ENCODE data around the gene PLA2G15. TPM values are rescaled to one million over a fixed set of nuclear protein-coding genes. Genes with fewer than 3 reads are reported as not detected.

The PLA2G15 gene, protein sequence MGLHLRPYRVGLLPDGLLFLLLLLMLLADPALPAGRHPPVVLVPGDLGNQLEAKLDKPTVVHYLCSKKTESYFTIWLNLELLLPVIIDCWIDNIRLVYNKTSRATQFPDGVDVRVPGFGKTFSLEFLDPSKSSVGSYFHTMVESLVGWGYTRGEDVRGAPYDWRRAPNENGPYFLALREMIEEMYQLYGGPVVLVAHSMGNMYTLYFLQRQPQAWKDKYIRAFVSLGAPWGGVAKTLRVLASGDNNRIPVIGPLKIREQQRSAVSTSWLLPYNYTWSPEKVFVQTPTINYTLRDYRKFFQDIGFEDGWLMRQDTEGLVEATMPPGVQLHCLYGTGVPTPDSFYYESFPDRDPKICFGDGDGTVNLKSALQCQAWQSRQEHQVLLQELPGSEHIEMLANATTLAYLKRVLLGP
- total RNA-seq: 48.4 and 105 TPM in 2 replicates

DNA sequence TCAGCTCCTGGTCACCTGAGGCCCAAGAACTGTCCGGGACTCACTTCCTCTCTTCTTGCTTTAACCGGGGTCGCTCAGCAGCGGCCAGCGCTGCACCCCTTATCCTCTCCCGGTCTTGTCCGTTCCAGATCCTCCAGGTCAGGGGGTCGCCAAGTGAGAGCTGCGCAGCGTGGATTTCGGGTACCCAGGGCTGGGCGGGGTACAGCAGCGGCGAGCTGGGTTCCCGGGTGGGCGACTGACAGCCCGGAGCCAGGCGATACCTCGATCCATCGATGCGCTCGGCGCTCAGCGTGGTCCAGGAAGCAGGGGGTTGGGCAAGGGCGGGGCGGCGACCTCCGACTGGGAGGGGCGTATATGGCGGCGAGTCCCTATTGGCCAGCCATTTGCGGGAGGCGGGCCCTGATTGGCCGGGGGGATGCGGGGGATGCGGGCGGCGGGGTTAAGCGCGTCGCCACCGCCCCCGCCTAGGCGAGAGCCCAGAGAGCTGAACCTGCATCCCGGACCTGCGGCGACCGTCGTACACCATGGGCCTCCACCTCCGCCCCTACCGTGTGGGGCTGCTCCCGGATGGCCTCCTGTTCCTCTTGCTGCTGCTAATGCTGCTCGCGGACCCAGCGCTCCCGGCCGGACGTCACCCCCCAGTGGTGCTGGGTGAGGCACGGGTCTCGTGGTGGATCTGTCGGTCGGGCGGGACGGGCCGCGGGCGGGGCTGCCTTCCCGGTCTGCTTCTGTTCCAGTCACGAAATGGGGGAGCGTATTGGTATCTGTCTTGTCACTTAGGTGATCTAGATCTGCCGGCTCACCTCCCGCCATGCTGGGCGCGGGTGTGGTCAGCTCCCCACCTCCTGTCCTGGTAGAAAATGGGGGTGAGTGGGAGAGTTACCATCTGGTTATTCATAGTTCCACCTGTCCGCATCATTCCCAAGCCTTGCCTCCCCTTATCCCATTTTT is at the start of gene PLA2G15:
Gene PLA2G15 (plus strand): TSS at position 471 of the 951 bp plus-strand sequence. CDS start 54 bp downstream, at position 525.

DNA sequence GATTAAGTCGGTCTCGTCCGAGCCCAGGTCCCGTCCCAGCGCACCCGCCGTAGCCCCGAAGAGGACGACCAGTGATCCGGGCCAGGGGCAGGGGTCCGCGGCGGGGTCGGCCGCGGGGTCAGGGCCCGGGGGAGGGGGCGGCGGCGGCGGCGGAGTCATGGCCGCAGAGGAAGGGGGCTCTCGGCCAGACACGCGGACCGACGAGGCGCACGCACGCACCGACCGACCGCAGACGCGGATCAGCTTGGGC is 9.4 kb upstream of the PLA2G15 start, which contains the start of gene ESRP2:
Gene ESRP2 (minus strand): TSS at position 241 of the 250 bp plus-strand sequence. CDS start 82 bp downstream, at position 159.

DNA sequence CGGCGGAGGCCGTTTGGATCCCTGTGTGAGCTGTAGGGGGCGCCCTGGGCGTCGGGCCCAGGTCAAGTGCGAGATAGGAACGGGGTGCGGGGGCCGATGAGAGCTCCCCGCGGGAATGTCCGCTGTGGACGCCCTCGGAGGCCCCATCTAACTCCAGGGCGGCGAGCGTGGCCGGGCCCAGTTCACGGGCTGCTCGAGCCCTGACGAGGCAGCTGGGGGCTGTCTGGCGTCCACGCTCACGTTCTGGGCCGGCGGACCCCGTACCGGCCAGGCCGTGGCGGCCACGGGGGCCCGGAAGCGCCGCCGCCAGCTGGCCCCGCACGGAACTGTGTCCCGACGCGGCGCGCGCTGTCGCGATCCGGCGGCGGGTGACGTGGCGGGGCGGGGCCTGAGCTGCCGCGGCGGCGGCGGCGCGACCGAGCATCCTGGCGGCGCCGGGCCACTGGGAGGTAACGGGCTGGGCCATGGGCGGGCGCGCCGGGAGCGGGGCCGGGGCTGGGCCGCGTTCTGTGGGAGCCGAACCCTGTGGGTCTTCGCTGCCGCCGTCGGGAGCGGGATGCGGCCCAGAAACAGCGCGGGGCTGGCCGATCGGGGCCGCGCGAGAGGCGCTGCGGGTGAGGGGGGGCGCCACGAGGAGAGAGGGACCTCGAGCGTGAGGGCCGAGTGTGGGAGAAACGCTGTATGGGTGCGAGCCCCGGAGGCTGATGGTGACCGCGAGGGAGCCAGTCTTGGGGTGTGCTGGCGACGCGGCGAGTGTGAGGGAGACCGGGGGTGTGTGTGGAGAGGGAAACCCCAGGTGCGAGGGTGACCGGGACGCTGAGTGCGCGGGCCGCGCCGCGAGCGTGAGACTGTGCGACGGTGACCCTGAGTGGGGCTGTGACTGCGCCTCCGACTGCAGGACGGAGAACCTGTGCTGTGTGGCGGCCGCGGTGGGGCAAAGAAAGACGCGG is 19.2 kb downstream of the PLA2G15 start, which contains the start of gene SLC7A6:
Gene SLC7A6 (plus strand): TSS at position 399 of the 950 bp plus-strand sequence. CDS start 10,201 bp downstream, outside the sequence.

Other genes starting within 250 kb of the PLA2G15 start
- not detected in 2 replicates for gene DPEP2, start 245.9 kb upstream of the PLA2G15 start, total RNA-seq
- not detected in 2 replicates for gene DPEP2NB, start 229.5 kb upstream of the PLA2G15 start, total RNA-seq
- 7.0 and 8.9 TPM in 2 replicates for gene DDX28, start 222.1 kb upstream of the PLA2G15 start, total RNA-seq
- gene DUS2, start 222.1 kb upstream of the PLA2G15 start, total RNA-seq: 15.8 and 18.9 TPM in 2 replicates
- gene NFATC3, start 160.0 kb upstream of the PLA2G15 start, total RNA-seq: 17.7 and 18.5 TPM in 2 replicates
- gene ESRP2, start 9.2 kb upstream of the PLA2G15 start, total RNA-seq: 0.07 TPM in 2 replicates
- 14.7 and 24.1 TPM in 2 replicates for gene SLC7A6, start 19.2 kb downstream of the PLA2G15 start, total RNA-seq
- 13.0 and 14.7 TPM in 2 replicates for gene SLC7A6OS, start 65.6 kb downstream of the PLA2G15 start, total RNA-seq
- gene PRMT7, start 65.6 kb downstream of the PLA2G15 start, total RNA-seq: 37.2 and 47.4 TPM in 2 replicates
- 0.07 and 0.10 TPM in 2 replicates for gene SMPD3, start 203.1 kb downstream of the PLA2G15 start, total RNA-seq

Measured in smooth muscle cell of the pulmonary artery (primary cell).